Testis (tissue), 3 donors: ENCODE measurements around the gene GBX1. TPM values are rescaled to one million over a fixed set of nuclear protein-coding genes. Genes with fewer than 3 reads are reported as not detected.

Experiments used
- DNase-seq: peaks from one replicate; pipeline ENCODE4 v3.0.0-alpha.2; 2019
- H3K27ac ChIP-seq, 2 donors: fragments of 200-600 bp; sonication (generic); one replicate each; pipeline ENCODE4 v1.5.1; 2019
- H3K27me3 ChIP-seq: fragments of 200-600 bp; sonication (generic); one replicate; pipeline ENCODE4 v1.5.1; 2019
- H3K36me3 ChIP-seq: fragments of 200-600 bp; sonication (generic); one replicate; pipeline ENCODE4 v1.5.1; 2017; ENCODE audit warnings: low read depth; ENCODE audit errors: missing control alignments
- H3K4me1 ChIP-seq: fragments of 200-600 bp; sonication (generic); one replicate; pipeline ENCODE4 v1.5.1; 2019
- H3K4me3 ChIP-seq, 2 donors: fragments of 200-600 bp; sonication (generic); one replicate each; pipeline ENCODE4 v1.5.1; 2017 to 2019
- H3K9me3 ChIP-seq: fragments of 200-600 bp; sonication (generic); one replicate; pipeline ENCODE4 v1.5.1; 2017
- CTCF ChIP-seq, 3 experiments: fragments of 450-650 bp in 2 of 3; fragments of 200-600 bp in 1 of 3; sonication (generic) in 1 of 3; IDR thresholded peaks; one replicate each; pipeline ENCODE4 v1.5.1; 2016 to 2019; ENCODE audit warnings: antibody characterized with exemption in 3 of 3, mild to moderate bottlenecking in 2 of 3, moderate library complexity in 1 of 3
- POLR2A ChIP-seq: fragments of 450-650 bp; IDR thresholded peaks from one replicate; pipeline ENCODE4 v1.6.1; 2017; ENCODE audit warnings: antibody characterized with exemption, mild to moderate bottlenecking, moderate library complexity
- WGBS, 2 donors: methylation state at CpG; one replicate each; pipeline ENCODE4 v1.1.5; 2018; 5-methylcytosine and 5-hydroxymethylcytosine counted together
- intact Hi-C: fragments of 100-400 bp; cut with DNase I; formaldehyde crosslinking; loops from one replicate; pipeline ENCODE4 v1.15.1; 2023; ENCODE audit warnings: low total_unique reads
- polyA plus RNA-seq: library from polyadenylated mRNA; stranded (reverse); fragments of 350-450 nt; fragmentation: Illumina TruSeq; extraction: RNeasy Lipid Tissue Mini Kit (QIAGEN cat#74804); gene quantifications from one replicate; pipeline ENCODE4 v1.2.3, GENCODE V29; 2014; ENCODE audit warnings: low read depth, low replicate concordance; ENCODE audit not compliant: insufficient read depth
- total RNA-seq, 2 donors: library from RNA; depleted of rRNA; stranded (reverse); fragments of >200 nt; gene quantifications; one replicate each; pipeline ENCODE4 v1.2.3, GENCODE V29; 2016

Gene GBX1
- total and polyA plus RNA-seq, 3 donors from 2014 or later: 2.9 to 15.6 (median 7.2) TPM

- 49 to 59% methylated on average over 15 to 16 of the region's 16 CpGs for WGBS, 2 donors
- H3K4me1 ChIP-seq: no peaks in the 10 kb centered on the region
- DNase-seq: no peak
- H3K27ac ChIP-seq: no peak overlapping the region
- no peaks in the 10 kb centered on the region for H3K9me3 ChIP-seq
- no peaks in the 10 kb centered on the region for H3K36me3 ChIP-seq
- no peaks in the 10 kb centered on the region for H3K27me3 ChIP-seq
- TF ChIP-seq POLR2A: no peak
- no peak for TF ChIP-seq CTCF (IDR thresholded peaks at IDR 0.05)
- intact Hi-C loops: loop anchor here (10.0 kb wide), 1 partner anchor 50 kb away; no protein-coding TSS in a partner anchor
- no peak overlapping the region for H3K4me3 ChIP-seq
These were observed 7.7 kb upstream of the GBX1 start for GRCh38 chr7:151175047-151175792.

- H3K9me3 ChIP-seq: no peaks in the 10 kb centered on the region
- TF ChIP-seq POLR2A (no peak), CTCF (IDR thresholded peaks at IDR 0.05) (peak in 1 of 3 experiments; percentile 10)
- peak overlapping the region; percentile 32 to 56 for H3K4me3 ChIP-seq
- WGBS, 2 donors: 47 to 53% methylated on average over 33 to 77 of the region's 77 CpGs
- intact Hi-C loops: loop anchor here (10.0 kb wide), 1 partner anchor 50 kb away; no protein-coding TSS in a partner anchor
- no peaks in the 10 kb centered on the region for H3K4me1 ChIP-seq
- DNase-seq: peak; percentile 83
- no peak overlapping the region for H3K27ac ChIP-seq
- no peaks in the 10 kb centered on the region for H3K27me3 ChIP-seq
- no peaks in the 10 kb centered on the region for H3K36me3 ChIP-seq
These were observed 7.0 kb upstream of the GBX1 start for GRCh38 chr7:151174246-151175046.

- 65 to 74% methylated on average over 25 to 43 of the region's 43 CpGs for WGBS, 2 donors
- peak overlapping the region in 1 of 2 donors; percentile 56 for H3K4me3 ChIP-seq
- TF ChIP-seq POLR2A (no peak), CTCF (IDR thresholded peaks at IDR 0.05) (no peak)
- H3K27ac ChIP-seq: no peak overlapping the region
- no peaks in the 10 kb centered on the region for H3K4me1 ChIP-seq
- no peaks in the 10 kb centered on the region for H3K9me3 ChIP-seq
- no peaks in the 10 kb centered on the region for H3K36me3 ChIP-seq
- intact Hi-C loops: loop anchor here (10.0 kb wide), 1 partner anchor 49 kb away; no protein-coding TSS in a partner anchor
- no peaks in the 10 kb centered on the region for H3K27me3 ChIP-seq
- no peak for DNase-seq
These were observed 6.1 kb upstream of the GBX1 start for GRCh38 chr7:151173386-151174245.

GRCh38 chr7:151172273-151173141 lies 5.0 kb upstream of the GBX1 start:
- no peak overlapping the region for H3K4me3 ChIP-seq
- no peaks in the 10 kb centered on the region for H3K36me3 ChIP-seq
- no peak overlapping the region for H3K27ac ChIP-seq
- 16 to 28% methylated on average over 23 to 42 of the region's 42 CpGs for WGBS, 2 donors
- H3K4me1 ChIP-seq: no peaks in the 10 kb centered on the region
- TF ChIP-seq CTCF (IDR thresholded peaks at IDR 0.05) (peak; percentile 100), POLR2A (no peak)
- H3K27me3 ChIP-seq: no peaks in the 10 kb centered on the region
- DNase-seq: peak; percentile 87
- intact Hi-C loops: loop anchor here (10.0 kb wide), 1 partner anchor 48 kb away; no protein-coding TSS in a partner anchor
- H3K9me3 ChIP-seq: no peaks in the 10 kb centered on the region
